ENCODE measurements around the gene KLF6.

The KLF6 gene

DNA sequence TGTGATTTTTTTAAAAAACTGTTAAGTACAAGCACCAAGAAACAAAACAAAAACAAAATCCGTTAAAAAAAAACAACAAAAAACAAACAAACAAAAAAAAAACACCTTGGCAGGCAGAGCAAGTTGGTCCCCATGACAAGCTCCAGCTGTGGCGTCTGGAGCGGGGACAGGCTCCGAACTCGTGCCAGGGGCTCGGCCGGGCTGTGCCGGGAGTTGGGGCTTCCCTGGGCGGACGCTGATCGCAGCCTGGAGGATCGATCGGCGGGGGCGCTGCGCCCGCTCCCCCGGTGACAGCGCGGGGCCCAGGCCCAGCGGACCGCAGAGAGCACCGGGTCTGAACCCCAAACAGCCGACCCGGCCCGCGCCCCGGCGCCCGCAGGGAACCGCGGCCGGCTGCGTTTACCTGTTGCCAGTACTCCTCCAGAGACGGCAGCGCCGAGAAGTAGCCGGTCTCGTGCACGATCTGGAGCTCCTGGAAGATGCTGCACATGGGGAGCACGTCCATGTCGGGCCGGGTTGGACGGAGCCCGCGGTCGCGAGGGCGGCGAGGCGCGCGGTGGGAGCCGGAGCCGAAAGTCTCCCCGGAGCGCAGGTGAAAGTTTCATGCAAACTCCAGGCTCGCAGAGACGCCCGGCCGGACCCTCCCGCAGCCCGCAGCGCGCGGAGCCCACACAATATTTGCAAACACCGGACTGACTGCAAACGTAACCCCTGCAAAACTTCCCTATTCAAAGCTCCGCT, at the start of gene KLF6:
TSS of gene KLF6 (minus strand) at position 700 of the 741 bp plus-strand sequence. CDS start at position 505, 195 bp downstream.
- peak; percentile 84 for TF ChIP-seq POLR2A (IDR thresholded peaks at IDR 0.05; ENCODE audit: low read length)
- TF ChIP-seq GATA1 (IDR thresholded peaks at IDR 0.05; ENCODE audit: low read depth, low read length) = no peak
- DNase-seq = peak; percentile 70 to 85

DNA sequence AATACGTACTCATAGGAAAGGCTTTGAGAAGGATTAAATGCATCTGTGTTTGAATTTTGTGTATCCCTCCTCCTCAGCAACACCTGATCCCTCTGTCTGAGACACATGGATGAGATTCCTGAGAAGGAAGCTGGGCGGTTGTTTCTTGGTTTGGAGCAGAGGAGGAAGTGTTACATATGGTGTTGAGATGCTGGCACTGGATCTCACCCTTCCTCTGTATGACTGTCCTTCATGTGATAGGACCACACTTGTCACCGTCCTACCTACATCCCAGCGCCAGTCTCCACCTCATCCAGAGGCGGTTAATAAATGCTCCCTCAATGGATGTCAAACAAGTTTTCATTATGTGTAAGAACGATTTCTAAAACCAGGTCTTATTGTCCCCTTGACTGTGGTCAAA, 49.4 kb upstream of the KLF6 start:
- DNase-seq = no peak
- TF ChIP-seq GATA1 (IDR thresholded peaks at IDR 0.05; ENCODE audit: low read depth, low read length) = no peak
- TF ChIP-seq POLR2A (IDR thresholded peaks at IDR 0.05; ENCODE audit: low read length) = no peak

DNA sequence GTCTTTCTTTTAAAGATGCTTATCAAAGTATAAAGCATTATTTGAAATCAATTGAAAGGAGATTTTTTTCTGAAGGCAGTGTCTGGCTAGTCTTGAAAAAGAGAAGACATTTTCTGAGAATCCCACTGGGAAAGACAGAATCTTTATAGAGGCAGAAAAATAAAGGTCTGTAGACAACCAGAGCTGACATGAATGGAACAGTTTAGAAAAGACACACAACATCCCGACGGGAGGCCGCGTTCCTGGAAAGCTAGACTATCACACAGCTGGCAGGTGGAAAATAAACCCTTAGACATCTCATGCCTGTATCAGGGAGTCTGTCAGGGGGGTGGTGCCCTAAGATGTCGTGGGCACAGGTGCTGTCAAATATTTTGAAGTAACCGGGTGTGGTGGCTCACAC, 48.0 kb upstream of the KLF6 start:
- no peak for TF ChIP-seq POLR2A (IDR thresholded peaks at IDR 0.05; ENCODE audit: low read length)
- TF ChIP-seq GATA1 (IDR thresholded peaks at IDR 0.05; ENCODE audit: low read depth, low read length) = no peak
- DNase-seq = no peak

- DNase-seq = no peak
- no peak for TF ChIP-seq POLR2A (IDR thresholded peaks at IDR 0.05; ENCODE audit: low read length)
Observed at GRCh38 chr10:3832022-3832786, 47.2 kb upstream of the KLF6 start.

GRCh38 chr10:3831608-3832007, 46.6 kb upstream of the KLF6 start:
- no peak for DNase-seq

GRCh38 chr10:3830946-3831345, 45.9 kb upstream of the KLF6 start:
- DNase-seq = peak in 1 of 2 experiments; percentile 8
- no peak for TF ChIP-seq GATA1 (IDR thresholded peaks at IDR 0.05; ENCODE audit: low read depth, low read length)
- no peak for TF ChIP-seq POLR2A (IDR thresholded peaks at IDR 0.05; ENCODE audit: low read length)

More at GRCh38 chr10:3831608-3832007, 46.6 kb upstream of the KLF6 start:
- TF ChIP-seq POLR2A (IDR thresholded peaks at IDR 0.05; ENCODE audit: low read length) = no peak
- no peak for TF ChIP-seq GATA1 (IDR thresholded peaks at IDR 0.05; ENCODE audit: low read depth, low read length)

DNA sequence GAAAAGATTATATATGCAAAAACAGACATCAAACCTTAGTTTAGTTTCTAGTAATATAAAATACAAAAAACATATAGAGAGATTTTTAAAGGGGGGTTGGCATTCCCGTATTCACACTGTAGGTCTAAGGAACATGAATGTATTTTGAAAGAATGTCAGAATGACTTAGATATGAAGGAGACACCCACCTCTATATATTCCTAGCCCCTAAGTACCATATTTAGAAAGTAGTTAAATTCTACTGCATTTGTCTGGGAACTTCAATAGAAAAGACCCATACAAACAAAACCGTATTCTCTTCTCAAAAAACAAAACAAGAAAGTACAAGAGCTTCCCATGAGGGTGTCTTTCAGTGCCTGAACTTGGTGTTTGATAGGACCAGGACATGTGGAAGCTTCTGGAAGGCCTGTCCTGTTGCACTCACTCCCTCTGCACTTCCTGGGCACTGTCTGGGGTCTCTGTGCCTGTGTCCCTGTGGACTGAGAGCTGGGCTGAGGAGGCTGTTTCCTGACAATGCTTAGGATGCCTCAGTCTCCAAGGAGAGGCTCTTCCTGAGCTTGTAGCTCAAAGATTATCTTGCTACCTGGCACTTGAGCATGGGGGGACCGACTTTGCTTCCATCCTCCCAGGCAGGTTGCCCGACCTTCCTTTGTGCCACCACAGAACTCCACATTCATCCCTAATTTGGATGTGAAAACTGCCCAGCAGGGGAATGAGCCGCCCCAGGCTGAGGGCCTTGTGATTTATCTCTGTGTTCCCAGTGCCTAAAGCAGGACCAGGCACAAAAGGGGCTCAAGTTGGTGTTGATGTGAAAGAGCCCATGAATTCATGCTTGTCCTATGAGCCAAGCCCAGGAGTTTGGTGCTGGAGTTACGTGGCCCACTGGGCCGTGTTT, 44.4 kb upstream of the KLF6 start:
- no peak for TF ChIP-seq GATA1 (IDR thresholded peaks at IDR 0.05; ENCODE audit: low read depth, low read length)
- TF ChIP-seq POLR2A (IDR thresholded peaks at IDR 0.05; ENCODE audit: low read length) = no peak
- DNase-seq = no peak

DNA sequence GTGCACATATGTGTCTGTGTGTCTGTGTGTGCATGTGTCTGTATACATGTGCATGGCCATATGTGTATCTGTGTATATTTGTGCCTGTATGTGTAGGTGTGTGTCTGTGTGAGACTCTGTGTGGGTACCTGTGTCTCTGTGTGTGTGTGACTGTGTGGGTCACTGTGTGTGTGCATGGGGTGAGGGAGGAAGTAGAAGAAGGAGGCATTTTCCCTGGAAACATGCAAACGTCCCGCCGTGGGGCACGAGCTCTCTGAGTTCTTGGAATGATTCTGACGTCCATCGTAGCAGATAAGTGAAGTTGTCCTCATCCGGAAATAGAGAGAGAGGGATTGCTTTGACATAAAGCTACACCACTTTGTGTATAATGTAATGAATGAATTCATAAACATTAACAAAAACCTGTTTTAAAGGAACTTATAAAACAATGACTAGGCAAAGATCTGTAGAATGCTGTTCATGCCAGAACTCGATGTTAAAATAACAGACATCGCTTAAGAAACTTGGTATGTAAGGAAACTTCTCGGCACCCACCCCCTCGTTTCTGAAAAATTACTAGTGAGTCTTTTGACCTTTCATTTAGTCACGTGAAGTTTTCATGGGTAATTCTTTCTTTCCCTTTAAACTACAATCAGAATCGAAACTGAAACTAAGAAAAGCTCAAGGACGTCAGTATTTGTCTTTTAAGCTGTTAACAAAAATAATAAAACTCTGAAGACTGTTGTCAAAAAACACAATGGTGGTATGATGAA, 43.6 kb upstream of the KLF6 start:
- TF ChIP-seq GATA1 (IDR thresholded peaks at IDR 0.05; ENCODE audit: low read depth, low read length) = no peak
- no peak for TF ChIP-seq POLR2A (IDR thresholded peaks at IDR 0.05; ENCODE audit: low read length)
- DNase-seq = peak; percentile 57 to 68

DNA sequence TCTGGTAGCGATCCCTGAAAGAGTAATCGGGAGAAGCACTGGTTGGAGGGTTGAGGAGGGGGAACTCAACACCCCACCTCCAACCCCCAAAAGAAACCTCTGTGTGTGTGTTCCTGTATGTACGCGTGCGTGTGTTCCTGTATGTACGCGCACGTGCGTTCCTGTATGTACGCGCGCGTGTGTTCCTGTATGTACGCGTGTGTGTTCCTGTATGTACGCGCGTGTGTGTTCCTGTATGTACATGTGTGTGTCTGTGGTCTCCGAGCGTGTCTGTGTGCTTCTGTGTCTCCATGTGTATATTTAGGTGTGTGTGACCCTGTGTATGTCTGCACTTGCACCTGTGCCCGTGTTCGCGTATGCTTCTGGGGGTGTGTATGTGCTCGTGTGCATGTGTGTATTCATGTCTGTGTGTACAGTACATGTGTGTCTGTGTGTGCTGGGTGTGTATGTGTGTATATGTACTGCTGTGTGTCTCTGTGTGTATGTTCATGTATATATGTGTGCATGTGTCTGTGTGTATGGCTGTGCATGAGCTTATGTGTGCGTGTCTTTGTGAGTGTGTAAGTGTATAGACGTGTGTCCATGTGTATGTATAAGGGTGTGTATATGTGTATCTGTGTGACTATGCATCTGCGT, 42.9 kb upstream of the KLF6 start:
- DNase-seq = peak in 1 of 2 experiments; percentile 34
- TF ChIP-seq POLR2A (IDR thresholded peaks at IDR 0.05; ENCODE audit: low read length) (no peak), GATA1 (IDR thresholded peaks at IDR 0.05; ENCODE audit: low read depth, low read length) (no peak)

DNA sequence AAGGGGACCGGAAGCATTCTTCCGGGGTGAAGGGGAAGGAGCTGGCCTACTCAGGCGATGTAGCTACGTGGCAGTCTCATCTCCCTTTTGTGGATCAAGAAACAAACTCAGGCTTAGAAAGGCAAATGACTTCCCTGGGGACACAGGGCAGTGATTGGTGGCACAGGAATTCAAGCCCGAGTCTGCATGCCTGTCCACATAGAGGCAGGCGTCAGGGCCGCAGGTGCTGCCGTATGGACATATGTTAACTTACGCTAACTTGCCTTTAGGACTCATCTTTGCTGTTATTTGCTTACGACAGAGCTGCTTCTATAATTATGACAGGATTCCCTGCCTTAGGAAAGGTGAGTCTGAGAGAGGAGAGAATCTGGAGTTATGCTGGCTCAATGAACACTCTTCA, 42.3 kb upstream of the KLF6 start:
- TF ChIP-seq POLR2A (IDR thresholded peaks at IDR 0.05; ENCODE audit: low read length) = no peak
- no peak for TF ChIP-seq GATA1 (IDR thresholded peaks at IDR 0.05; ENCODE audit: low read depth, low read length)
- DNase-seq = no peak

- no peak for DNase-seq
- TF ChIP-seq POLR2A (IDR thresholded peaks at IDR 0.05; ENCODE audit: low read length) = no peak
- no peak for TF ChIP-seq GATA1 (IDR thresholded peaks at IDR 0.05; ENCODE audit: low read depth, low read length)
Observed at GRCh38 chr10:3825862-3826351, 40.9 kb upstream of the KLF6 start.

- peak; percentile 19 to 35 for DNase-seq
- TF ChIP-seq POLR2A (IDR thresholded peaks at IDR 0.05; ENCODE audit: low read length) (no peak), GATA1 (IDR thresholded peaks at IDR 0.05; ENCODE audit: low read depth, low read length) (no peak)
Observed at GRCh38 chr10:3825244-3825643, 40.2 kb upstream of the KLF6 start.

Measured in erythroblast (primary cell).